GM23248 (cell line): ENCODE results near the gene ZNF367. TPM values are rescaled to one million over a fixed set of nuclear protein-coding genes. Genes with fewer than 3 reads are reported as not detected.

Experiments
- DNase-seq: peaks from one replicate; pipeline ENCODE4 v3.0.0-alpha.2; 2015
- H2AFZ ChIP-seq: fragments of 200-600 bp; sonication (generic); 2 replicates; pipeline ENCODE4 v1.6.1; 2016; ENCODE audit warnings: antibody characterized with exemption
- H3F3A ChIP-seq: fragments of 200-600 bp; sonication (generic); 2 replicates; pipeline ENCODE4 v1.6.1; 2016; ENCODE audit warnings: mild to moderate bottlenecking, antibody characterized with exemption, mixed run types; ENCODE audit not compliant: insufficient read depth
- H3K27ac ChIP-seq: fragments of 200-600 bp; sonication (generic); 2 replicates; pipeline ENCODE4 v1.5.1; 2016; ENCODE audit warnings: mild to moderate bottlenecking
- H3K27me3 ChIP-seq: fragments of 200-600 bp; sonication (generic); replicated peaks from 2 replicates; pipeline ENCODE4 v1.6.1; 2016; ENCODE audit warnings: mild to moderate bottlenecking; ENCODE audit not compliant: insufficient read depth
- H3K36me3 ChIP-seq: fragments of 200-600 bp; sonication (generic); 2 replicates; pipeline ENCODE4 v1.6.1; 2016; ENCODE audit warnings: low read depth, mild to moderate bottlenecking
- H3K4me1 ChIP-seq: fragments of 200-600 bp; sonication (generic); 2 replicates; pipeline ENCODE4 v1.6.1; 2016; ENCODE audit warnings: mild to moderate bottlenecking; ENCODE audit not compliant: insufficient read depth
- H3K4me2 ChIP-seq: fragments of 200-600 bp; sonication (generic); one replicate; pipeline ENCODE4 v1.6.1; 2016; ENCODE audit warnings: mild to moderate bottlenecking; ENCODE audit not compliant: unreplicated experiment
- H3K4me3 ChIP-seq: fragments of 200-600 bp; sonication (generic); 2 replicates; pipeline ENCODE4 v1.5.1; 2016; ENCODE audit warnings: mild to moderate bottlenecking
- H3K79me2 ChIP-seq: fragments of 200-600 bp; sonication (generic); 2 replicates; pipeline ENCODE4 v1.6.1; 2016; ENCODE audit warnings: mild to moderate bottlenecking; ENCODE audit not compliant: insufficient read depth
- H3K9ac ChIP-seq: fragments of 200-600 bp; sonication (generic); 2 replicates; pipeline ENCODE4 v1.6.1; 2016; ENCODE audit warnings: mild to moderate bottlenecking
- H3K9me2 ChIP-seq: fragments of 200-600 bp; sonication (generic); 2 replicates; pipeline ENCODE4 v1.6.1; 2016; ENCODE audit warnings: mixed run types, mild to moderate bottlenecking, moderate library complexity; ENCODE audit not compliant: insufficient read depth
- H3K9me3 ChIP-seq: fragments of 200-600 bp; sonication (generic); one replicate; pipeline ENCODE4 v1.6.1; 2017; ENCODE audit warnings: low read depth
- H4K20me1 ChIP-seq: fragments of 200-600 bp; sonication (generic); 2 replicates; pipeline ENCODE4 v1.6.0; 2016; ENCODE audit not compliant: insufficient read depth
- EZH2 ChIP-seq: fragments of 200-600 bp; sonication (generic); IDR thresholded peaks from 2 replicates; pipeline ENCODE4 v1.6.1; 2018; ENCODE audit warnings: antibody characterized with exemption, mild to moderate bottlenecking; ENCODE audit not compliant: insufficient read depth, poor library complexity, severe bottlenecking
- EZH2phosphoT487 ChIP-seq: fragments of 200-600 bp; sonication (generic); IDR thresholded peaks from 2 replicates; pipeline ENCODE4 v1.6.1; 2018; ENCODE audit warnings: antibody characterized with exemption, moderate library complexity, mild to moderate bottlenecking, low read depth; ENCODE audit not compliant: insufficient read depth
- WGBS, 2 experiments: methylation state at CpG; one replicate each; pipeline ENCODE4 v1.1.6; 2015 to 2017; ENCODE audit warnings: low lambda C conversion rate in 2 of 2, low coverage in 1 of 2; ENCODE audit errors: missing lambda C conversion rate in 2 of 2; 5-methylcytosine and 5-hydroxymethylcytosine counted together
- in situ Hi-C: fragments of 300-500 bp; cut with MboI; formaldehyde crosslinking; loops from 2 replicates; pipeline ENCODE4 v1.15.0; 2020
- polyA plus RNA-seq: library from polyadenylated mRNA; unstranded; fragments of >200 nt; fragmentation: Nextera tagmentation; extraction: Ambion mirVana; gene quantifications from 2 replicates; pipeline ENCODE4 v1.2.1, GENCODE V29; 2016
- total RNA-seq: library from RNA; depleted of rRNA; stranded (reverse); fragments of >200 nt; shearing (Covaris generic); gene quantifications from 2 replicates; pipeline ENCODE4 v1.2.3, GENCODE V29; 2014

Gene ZNF367
- total and polyA plus RNA-seq, 2 experiments from 2014 or later = 2.1 to 9.3 TPM

DNA sequence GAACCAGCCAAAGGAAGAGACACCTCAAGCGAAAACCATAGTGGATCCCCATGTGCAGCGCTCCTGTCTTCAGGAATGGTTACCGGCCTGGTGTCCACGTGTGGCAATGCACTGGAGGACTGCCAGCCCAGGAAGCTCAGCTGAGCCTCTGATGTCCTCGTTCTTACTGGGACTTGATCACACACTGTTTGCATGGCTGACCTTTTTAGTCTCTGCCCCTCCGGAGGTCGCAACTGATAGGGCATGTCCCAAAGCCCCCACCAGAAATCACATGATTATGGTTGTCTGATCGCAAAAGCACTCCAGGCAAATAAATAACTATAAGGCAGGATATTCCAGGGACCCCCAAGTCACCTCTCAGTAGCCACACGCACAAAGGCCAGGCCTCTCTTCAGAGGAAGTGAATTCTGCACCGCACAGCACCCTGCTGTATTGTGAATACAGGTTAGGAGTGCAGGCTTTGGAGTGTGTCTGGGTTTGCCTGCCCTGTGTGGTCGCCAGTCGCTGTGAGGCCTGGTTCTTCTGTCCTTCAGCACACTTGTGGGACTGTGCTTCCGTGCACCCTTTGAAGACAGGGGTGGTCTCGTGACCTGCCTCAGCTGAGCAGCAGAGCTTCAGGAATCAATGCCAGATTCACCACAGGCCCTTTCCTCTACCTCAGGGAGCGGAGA lies 18.4 kb upstream of the ZNF367 start:
- no peaks in the 10 kb centered on the region for H3K4me1 ChIP-seq
- H3K36me3 ChIP-seq = no peaks in the 10 kb centered on the region
- H3K4me3 ChIP-seq = no peak overlapping the region
- DNase-seq = no peak
- no peaks in the 10 kb centered on the region for H3F3A ChIP-seq
- no peak overlapping the region for H3K27ac ChIP-seq
- no peak overlapping the region for H3K4me2 ChIP-seq
- H2AFZ ChIP-seq = no peak overlapping the region
- no peaks in the 10 kb centered on the region for H4K20me1 ChIP-seq
- no peaks in the 10 kb centered on the region for H3K9me2 ChIP-seq
- H3K27me3 ChIP-seq = no peaks in the 10 kb centered on the region
- TF ChIP-seq EZH2phosphoT487 (no peak), EZH2 (no peak)
- no peak overlapping the region for H3K9ac ChIP-seq
- in situ Hi-C loops = no loop called here
- no peaks in the 10 kb centered on the region for H3K9me3 ChIP-seq
- WGBS, 2 experiments = 83 to 85% methylated on average over 15 of the region's 15 CpGs
- H3K79me2 ChIP-seq = no peaks in the 10 kb centered on the region

DNA sequence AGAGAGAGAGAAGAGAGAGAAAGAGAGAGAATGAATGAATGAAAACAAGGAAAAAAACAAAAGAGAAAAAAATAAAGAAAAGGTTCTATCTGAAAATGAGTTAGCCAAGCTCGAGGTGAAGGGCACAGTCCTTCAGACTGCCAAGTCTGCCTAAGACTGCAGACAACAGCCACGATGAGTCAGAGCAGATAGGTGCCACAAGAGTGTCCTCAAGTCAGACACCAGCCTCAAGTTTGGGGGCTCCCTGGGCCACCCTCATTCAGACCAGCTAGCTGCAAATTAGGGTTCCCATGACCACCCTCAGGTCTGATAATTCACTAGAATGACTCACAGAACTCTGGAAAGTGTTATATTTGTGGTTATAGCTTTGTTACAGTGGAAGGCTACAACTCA lies 17.9 kb upstream of the ZNF367 start:
- H3K4me3 ChIP-seq = no peak overlapping the region
- no peak overlapping the region for H3K4me2 ChIP-seq
- H3K27me3 ChIP-seq = no peaks in the 10 kb centered on the region
- in situ Hi-C loops = no loop called here
- H3F3A ChIP-seq = no peaks in the 10 kb centered on the region
- no peaks in the 10 kb centered on the region for H3K4me1 ChIP-seq
- H3K9me2 ChIP-seq = no peaks in the 10 kb centered on the region
- H3K9me3 ChIP-seq = no peaks in the 10 kb centered on the region
- peak; percentile 48 for DNase-seq
- H4K20me1 ChIP-seq = no peaks in the 10 kb centered on the region
- H3K79me2 ChIP-seq = no peaks in the 10 kb centered on the region
- 92 to 96% methylated on average over 2 of the region's 2 CpGs for WGBS, 2 experiments
- H3K36me3 ChIP-seq = no peaks in the 10 kb centered on the region
- no peak overlapping the region for H2AFZ ChIP-seq
- TF ChIP-seq EZH2phosphoT487 = no peak
- no peak overlapping the region for H3K9ac ChIP-seq
- H3K27ac ChIP-seq = no peak overlapping the region

- Histone ChIP-seq H3K36me3 (no peaks in the 10 kb centered on the region), H2AFZ (no peak overlapping the region), H3K9ac (no peak overlapping the region), H3K4me1 (no peaks in the 10 kb centered on the region), H3K4me3 (no peak overlapping the region), H3K79me2 (no peaks in the 10 kb centered on the region), H3F3A (no peaks in the 10 kb centered on the region), H3K4me2 (no peak overlapping the region), H3K27ac (no peak overlapping the region), H3K27me3 (no peaks in the 10 kb centered on the region), H3K9me3 (no peaks in the 10 kb centered on the region), H3K9me2 (no peaks in the 10 kb centered on the region), H4K20me1 (no peaks in the 10 kb centered on the region)
- TF ChIP-seq EZH2 (no peak), EZH2phosphoT487 (no peak)
- DNase-seq = no peak
- in situ Hi-C loops = no loop called here
- WGBS, 2 experiments = 89 to 93% methylated on average over 4 of the region's 4 CpGs
These were observed 17.2 kb upstream of the ZNF367 start for GRCh38 chr9:96435345-96435744.

GRCh38 chr9:96430377-96430776 lies 12.2 kb upstream of the ZNF367 start:
- Histone ChIP-seq H3K4me1 (no peaks in the 10 kb centered on the region), H3K27ac (no peak overlapping the region), H3K36me3 (no peaks in the 10 kb centered on the region), H3K27me3 (no peaks in the 10 kb centered on the region), H3F3A (no peaks in the 10 kb centered on the region), H4K20me1 (no peaks in the 10 kb centered on the region), H3K9me2 (no peaks in the 10 kb centered on the region), H3K4me3 (no peak overlapping the region), H3K9ac (no peak overlapping the region), H3K79me2 (no peaks in the 10 kb centered on the region), H2AFZ (no peak overlapping the region), H3K9me3 (no peaks in the 10 kb centered on the region), H3K4me2 (no peak overlapping the region)
- in situ Hi-C loops = no loop called here
- 87 to 93% methylated on average over 2 of the region's 2 CpGs for WGBS, 2 experiments
- TF ChIP-seq EZH2 (no peak), EZH2phosphoT487 (no peak)
- DNase-seq = no peak

GRCh38 chr9:96429732-96430131 lies 11.6 kb upstream of the ZNF367 start:
- no peak for DNase-seq
- Histone ChIP-seq H3K9ac (no peak overlapping the region), H4K20me1 (no peaks in the 10 kb centered on the region), H3K79me2 (no peaks in the 10 kb centered on the region), H3K27me3 (no peaks in the 10 kb centered on the region), H3K4me3 (no peak overlapping the region), H3K9me3 (no peaks in the 10 kb centered on the region), H3K27ac (no peak overlapping the region), H3K4me2 (no peak overlapping the region), H3F3A (no peaks in the 10 kb centered on the region), H3K4me1 (no peaks in the 10 kb centered on the region), H3K9me2 (no peaks in the 10 kb centered on the region), H3K36me3 (no peaks in the 10 kb centered on the region), H2AFZ (no peak overlapping the region)
- in situ Hi-C loops = no loop called here
- no peak for TF ChIP-seq EZH2phosphoT487
- no peak for TF ChIP-seq EZH2
